ENCODE data around the gene TMPRSS6. TPM values are rescaled to one million over a fixed set of nuclear protein-coding genes. Genes with fewer than 3 reads are reported as not detected.

TMPRSS6 gene
- total RNA-seq, 4 donors from 2014 or later, result under 0.01 to 0.09 TPM; not detected in 2

DNA sequence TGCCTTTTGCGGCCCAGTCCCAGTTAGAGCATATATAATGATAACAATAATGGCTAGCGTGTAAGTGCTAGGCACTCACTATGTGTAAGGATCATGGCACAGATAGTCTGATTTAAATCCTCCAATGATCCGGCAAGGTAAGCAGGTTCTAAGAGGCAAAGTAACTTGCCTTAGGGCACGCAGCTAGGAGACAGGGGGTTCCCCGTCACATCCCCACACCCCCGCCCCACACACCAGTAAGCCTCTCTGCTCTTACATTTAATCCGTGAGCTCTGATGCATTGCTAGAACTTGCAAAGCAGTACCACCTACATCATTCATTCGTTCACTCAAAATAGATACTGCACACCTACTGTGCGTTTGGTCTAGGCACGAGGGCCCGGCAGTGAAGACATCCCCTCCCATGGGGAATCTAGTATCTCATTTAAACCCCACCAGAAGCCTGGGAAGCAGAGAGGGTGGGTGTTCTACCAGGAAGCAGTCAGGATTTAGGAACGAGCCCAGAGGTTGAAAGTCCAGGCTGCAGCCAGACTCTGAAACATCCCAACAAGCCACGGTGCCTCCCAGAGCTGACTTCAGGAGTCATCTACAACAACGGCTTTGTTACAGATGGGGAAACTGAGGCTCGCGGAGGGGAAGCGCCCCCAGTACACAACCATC is 20.6 kb downstream of the TMPRSS6 start:
- intact Hi-C loops (cut with DNase I), result no loop called here
- DNase-seq, result no peak
- Histone ChIP-seq H3K36me3 (no peaks in the 10 kb centered on the region), H3K4me1 (peaks cover 0 to 4% (median 0%) of the 10 kb centered on the region in 3 donors), H3K4me3 (no peak overlapping the region), H3K9me3 (no peaks in the 10 kb centered on the region), H3K27me3 (peaks cover 0 to 73% (median 0%) of the 10 kb centered on the region in 4 donors), H3K27ac (no peak overlapping the region)
- WGBS, 2 donors, result 32 to 56% methylated on average over 14 to 16 of the region's 17 CpGs
- no peak for TF ChIP-seq POLR2A (IDR thresholded peaks at IDR 0.05)
- TF ChIP-seq, protein P1, sequence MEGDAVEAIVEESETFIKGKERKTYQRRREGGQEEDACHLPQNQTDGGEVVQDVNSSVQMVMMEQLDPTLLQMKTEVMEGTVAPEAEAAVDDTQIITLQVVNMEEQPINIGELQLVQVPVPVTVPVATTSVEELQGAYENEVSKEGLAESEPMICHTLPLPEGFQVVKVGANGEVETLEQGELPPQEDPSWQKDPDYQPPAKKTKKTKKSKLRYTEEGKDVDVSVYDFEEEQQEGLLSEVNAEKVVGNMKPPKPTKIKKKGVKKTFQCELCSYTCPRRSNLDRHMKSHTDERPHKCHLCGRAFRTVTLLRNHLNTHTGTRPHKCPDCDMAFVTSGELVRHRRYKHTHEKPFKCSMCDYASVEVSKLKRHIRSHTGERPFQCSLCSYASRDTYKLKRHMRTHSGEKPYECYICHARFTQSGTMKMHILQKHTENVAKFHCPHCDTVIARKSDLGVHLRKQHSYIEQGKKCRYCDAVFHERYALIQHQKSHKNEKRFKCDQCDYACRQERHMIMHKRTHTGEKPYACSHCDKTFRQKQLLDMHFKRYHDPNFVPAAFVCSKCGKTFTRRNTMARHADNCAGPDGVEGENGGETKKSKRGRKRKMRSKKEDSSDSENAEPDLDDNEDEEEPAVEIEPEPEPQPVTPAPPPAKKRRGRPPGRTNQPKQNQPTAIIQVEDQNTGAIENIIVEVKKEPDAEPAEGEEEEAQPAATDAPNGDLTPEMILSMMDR (IDR thresholded peaks at IDR 0.05), result no peak

GRCh38 chr22:37088108-37088605 is 21.4 kb downstream of the TMPRSS6 start:
- no peaks in the 10 kb centered on the region for H3K36me3 ChIP-seq
- no peaks in the 10 kb centered on the region for H3K9me3 ChIP-seq
- no peak for TF ChIP-seq POLR2A (IDR thresholded peaks at IDR 0.05)
- TF ChIP-seq, protein P1 (IDR thresholded peaks at IDR 0.05), result no peak
- intact Hi-C loops (cut with DNase I), result no loop called here
- no peak overlapping the region for H3K27ac ChIP-seq
- no peak overlapping the region for H3K4me3 ChIP-seq
- H3K27me3 ChIP-seq, result peaks cover 0 to 67% (median 0%) of the 10 kb centered on the region in 4 donors
- 38 to 80% methylated on average over 2 to 3 of the region's 6 CpGs for WGBS, 2 donors
- no peak for DNase-seq
- H3K4me1 ChIP-seq, result peaks cover 0 to 4% (median 0%) of the 10 kb centered on the region in 3 donors

GRCh38 chr22:37086184-37086583 is 23.3 kb downstream of the TMPRSS6 start:
- Histone ChIP-seq H3K27ac (no peak overlapping the region), H3K27me3 (peaks cover 0 to 60% (median 0%) of the 10 kb centered on the region in 4 donors), H3K4me1 (peaks cover 0 to 4% (median 0%) of the 10 kb centered on the region in 3 donors), H3K9me3 (no peaks in the 10 kb centered on the region), H3K4me3 (no peak overlapping the region), H3K36me3 (no peaks in the 10 kb centered on the region)
- intact Hi-C loops (cut with DNase I), result no loop called here
- TF ChIP-seq, protein P1 (IDR thresholded peaks at IDR 0.05), result no peak
- TF ChIP-seq POLR2A (IDR thresholded peaks at IDR 0.05), result no peak
- DNase-seq, result no peak
- 67 to 95% methylated on average over 3 to 4 of the region's 15 CpGs for WGBS, 2 donors

GRCh38 chr22:37084385-37084784 is 25.1 kb downstream of the TMPRSS6 start:
- Histone ChIP-seq H3K9me3 (no peaks in the 10 kb centered on the region), H3K36me3 (no peaks in the 10 kb centered on the region), H3K27ac (no peak overlapping the region), H3K4me3 (no peak overlapping the region), H3K27me3 (peaks cover 0 to 61% (median 0%) of the 10 kb centered on the region in 4 donors), H3K4me1 (peaks cover 0 to 10% (median 0%) of the 10 kb centered on the region in 3 donors)
- no peak for TF ChIP-seq POLR2A (IDR thresholded peaks at IDR 0.05)
- TF ChIP-seq, protein P1 (IDR thresholded peaks at IDR 0.05), result no peak
- no peak for DNase-seq
- intact Hi-C loops (cut with DNase I), result loop anchor here (5.0 kb wide), 1 partner anchor 118 kb away; no protein-coding TSS in a partner anchor
- 77 to 87% methylated on average over 6 to 8 of the region's 10 CpGs for WGBS, 2 donors

DNA sequence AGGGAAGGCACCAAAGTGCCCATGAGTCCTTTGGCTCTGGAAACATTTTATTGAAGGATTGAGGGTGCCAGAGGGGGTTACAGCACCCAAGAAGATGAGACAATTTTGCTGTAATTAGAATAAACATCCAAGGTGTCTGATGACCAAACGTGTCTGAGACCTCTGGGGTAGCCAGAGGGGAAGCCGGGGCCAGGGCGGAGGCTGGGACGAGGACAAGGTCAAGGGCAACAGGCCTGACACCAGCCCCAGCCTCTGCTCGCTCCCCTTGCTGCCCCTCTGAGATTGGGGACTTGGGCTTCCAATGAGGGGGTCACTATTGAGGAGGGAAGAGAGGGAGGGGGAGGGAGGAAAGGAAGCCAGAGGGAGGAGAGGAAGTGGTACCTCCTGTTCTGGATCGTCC is 25.6 kb downstream of the TMPRSS6 start:
- DNase-seq, result no peak
- Histone ChIP-seq H3K4me3 (no peak overlapping the region), H3K9me3 (no peaks in the 10 kb centered on the region), H3K4me1 (peaks cover 0 to 10% (median 0%) of the 10 kb centered on the region in 3 donors), H3K27me3 (peaks cover 0 to 60% (median 0%) of the 10 kb centered on the region in 4 donors), H3K36me3 (no peaks in the 10 kb centered on the region), H3K27ac (no peak overlapping the region)
- no peak for TF ChIP-seq POLR2A (IDR thresholded peaks at IDR 0.05)
- TF ChIP-seq, protein P1 (IDR thresholded peaks at IDR 0.05), result no peak
- 81 to 82% methylated on average over 6 of the region's 6 CpGs for whole genome bisulfite sequencing, 2 donors
- intact Hi-C loops (cut with DNase I), result loop anchor here (5.0 kb wide), 1 partner anchor 118 kb away; no protein-coding TSS in a partner anchor

Data from esophagus squamous epithelium (tissue), 5 donors.